Mucosa of descending colon (tissue), 3 donors: ENCODE results near the gene OR52K2. TPM values are rescaled to one million over a fixed set of nuclear protein-coding genes. Genes with fewer than 3 reads are reported as not detected.
A peak's percentile ranks its signal among the peaks of the same experiment; 100 is the strongest.
"Not testable (repeated sequence)": the region's sequence is repeated elsewhere in the genome, so short reads cannot be mapped to it uniquely, and the experiment has no call there.

Experiments
- ATAC-seq: fragments of 200-7000 bp; cut with Tn5 transposase; one replicate; pipeline ENCODE4 v1.9.1; 2020; ENCODE audit warnings: mild to moderate bottlenecking, moderate library complexity
- DNase-seq, 3 donors: peaks; one replicate each; pipeline ENCODE4 v3.0.0-alpha.2; 2020
- H3K36me3 ChIP-seq: fragments of 200-600 bp; one replicate; pipeline ENCODE4 v1.8.0; 2021; ENCODE audit warnings: low read depth, mild to moderate bottlenecking
- H3K4me1 ChIP-seq: fragments of 200-600 bp; one replicate; pipeline ENCODE4 v1.8.0; 2021; ENCODE audit warnings: low read depth, mild to moderate bottlenecking
- H3K4me3 ChIP-seq: fragments of 200-600 bp; one replicate; pipeline ENCODE4 v1.8.0; 2021; ENCODE audit warnings: mild to moderate bottlenecking
- H3K9me3 ChIP-seq: fragments of 200-600 bp; one replicate; pipeline ENCODE4 v1.8.0; 2021; ENCODE audit warnings: mild to moderate bottlenecking
- intact Hi-C, 2 donors: fragments of 100-400 bp; cut with DNase I in 1 of 2; cut with micrococcal nuclease in 1 of 2; formaldehyde crosslinking; loops; one replicate each; pipeline versions ENCODE4 v1.11.0 to v1.11.1; 2022; cut with DNase I, micrococcal nuclease
- total RNA-seq, 3 donors: library from RNA; stranded (reverse); fragmentation: NEBNext Ultra II Directional in 2 of 3; extraction: Animal tissue kit (Norgen Biotek cat#: 25700) in 2 of 3; gene quantifications; one replicate each; pipeline versions ENCODE4 v1.2.1 to v1.2.4, GENCODE V29; 2021 to 2023
- TF ChIP-seq, protein P1 (sequence below): fragments of 200-600 bp; IDR thresholded peaks from one replicate; pipeline ENCODE4 v1.8.0; 2022; ENCODE audit warnings: antibody characterized with exemption, mild to moderate bottlenecking
- donor health status: DM: no; HTN: no; CAD: no; lungs with moderate emphysema.
- donor health status: DM: no; HTN: no; CAD: no.
- donor health status: DM: no; HTN: yes; CAD: no.

Gene OR52K2
- total RNA-seq, 3 donors from 2014 or later: not detected

DNA sequence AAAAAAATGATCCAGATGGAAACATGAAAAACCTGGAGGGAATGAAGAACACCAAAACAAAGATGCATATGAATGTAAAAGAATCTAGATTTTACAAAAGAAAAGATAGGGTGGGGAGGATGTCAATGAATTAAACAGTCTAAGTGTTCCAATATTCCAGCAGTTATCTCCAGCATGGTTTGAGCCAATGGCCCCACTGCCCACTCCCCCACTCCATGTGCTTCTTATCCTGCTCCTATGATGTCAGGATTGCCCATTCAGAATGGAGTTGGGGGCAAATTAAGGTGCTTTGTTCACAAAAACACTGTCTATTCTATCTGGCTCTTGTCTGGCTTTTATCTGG is 32.1 kb downstream of the OR52K2 start:
- ATAC-seq: no peak
- Histone ChIP-seq H3K9me3 (no peaks in the 10 kb centered on the region), H3K4me1 (no peaks in the 10 kb centered on the region), H3K4me3 (no peak overlapping the region), H3K36me3 (no peaks in the 10 kb centered on the region)
- intact Hi-C loops: no loop called here
- TF ChIP-seq, protein P1, sequence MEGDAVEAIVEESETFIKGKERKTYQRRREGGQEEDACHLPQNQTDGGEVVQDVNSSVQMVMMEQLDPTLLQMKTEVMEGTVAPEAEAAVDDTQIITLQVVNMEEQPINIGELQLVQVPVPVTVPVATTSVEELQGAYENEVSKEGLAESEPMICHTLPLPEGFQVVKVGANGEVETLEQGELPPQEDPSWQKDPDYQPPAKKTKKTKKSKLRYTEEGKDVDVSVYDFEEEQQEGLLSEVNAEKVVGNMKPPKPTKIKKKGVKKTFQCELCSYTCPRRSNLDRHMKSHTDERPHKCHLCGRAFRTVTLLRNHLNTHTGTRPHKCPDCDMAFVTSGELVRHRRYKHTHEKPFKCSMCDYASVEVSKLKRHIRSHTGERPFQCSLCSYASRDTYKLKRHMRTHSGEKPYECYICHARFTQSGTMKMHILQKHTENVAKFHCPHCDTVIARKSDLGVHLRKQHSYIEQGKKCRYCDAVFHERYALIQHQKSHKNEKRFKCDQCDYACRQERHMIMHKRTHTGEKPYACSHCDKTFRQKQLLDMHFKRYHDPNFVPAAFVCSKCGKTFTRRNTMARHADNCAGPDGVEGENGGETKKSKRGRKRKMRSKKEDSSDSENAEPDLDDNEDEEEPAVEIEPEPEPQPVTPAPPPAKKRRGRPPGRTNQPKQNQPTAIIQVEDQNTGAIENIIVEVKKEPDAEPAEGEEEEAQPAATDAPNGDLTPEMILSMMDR: no peak
- DNase-seq: no peak

DNA sequence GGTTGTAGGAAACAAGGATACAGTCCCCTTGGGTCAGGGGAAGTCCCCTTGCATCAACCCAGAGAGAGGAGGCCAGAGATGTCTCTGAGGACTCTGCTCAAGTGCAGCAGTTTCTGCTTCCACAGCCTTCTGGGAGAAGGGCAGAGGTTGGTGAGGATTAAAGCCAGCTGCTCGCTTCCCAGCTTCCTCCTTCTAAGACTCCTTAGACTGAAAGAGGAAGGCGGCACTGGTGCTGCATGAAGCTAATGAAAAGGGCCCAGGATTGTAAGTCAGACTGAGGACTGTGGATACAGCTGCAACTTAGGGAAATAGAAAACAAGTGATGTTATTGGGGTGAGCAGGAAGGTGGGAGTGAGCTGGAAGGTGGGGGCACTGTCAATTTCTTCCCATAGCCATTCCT is 33.4 kb downstream of the OR52K2 start, which contains the start of gene OR52K1:
Gene OR52K1 (plus strand): TSS at position 202 of the 400 bp plus-strand sequence. CDS start 6,255 bp downstream, outside the sequence.
- intact Hi-C loops: no loop called here
- H3K36me3 ChIP-seq: no peaks in the 10 kb centered on the region
- DNase-seq (peak in 1 of 3 donors; percentile 5), ATAC-seq (no peak)
- TF ChIP-seq, protein P1: no peak
- H3K4me3 ChIP-seq: no peak within 1 kb of the TSS
- H3K4me1 ChIP-seq: no peaks in the 10 kb centered on the region
- no peaks in the 10 kb centered on the region for H3K9me3 ChIP-seq

DNA sequence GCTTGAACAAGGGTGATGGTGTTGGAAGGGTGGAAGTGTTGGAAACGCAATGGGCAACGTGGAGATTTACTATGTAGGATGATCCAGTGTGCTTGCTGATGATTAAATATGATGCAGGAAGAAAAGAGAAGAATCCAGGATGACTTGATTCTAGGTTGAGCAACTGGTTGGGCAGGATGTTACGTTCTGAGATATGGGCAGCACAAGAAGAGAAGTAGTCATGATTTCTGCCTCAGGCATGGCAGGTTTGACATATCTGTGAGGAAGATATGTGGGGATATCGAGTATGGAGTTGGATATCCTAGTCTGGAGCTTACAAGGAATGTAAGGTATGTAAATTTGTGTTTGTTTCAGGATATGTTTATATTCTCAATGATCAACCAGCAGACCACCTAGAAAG is 35.2 kb downstream of the OR52K2 start:
- H3K4me1 ChIP-seq: no peaks in the 10 kb centered on the region
- TF ChIP-seq, protein P1: no peak
- no peak overlapping the region for H3K4me3 ChIP-seq
- H3K9me3 ChIP-seq: no peaks in the 10 kb centered on the region
- DNase-seq: no peak
- no peak for ATAC-seq
- intact Hi-C loops: no loop called here
- no peaks in the 10 kb centered on the region for H3K36me3 ChIP-seq

DNA sequence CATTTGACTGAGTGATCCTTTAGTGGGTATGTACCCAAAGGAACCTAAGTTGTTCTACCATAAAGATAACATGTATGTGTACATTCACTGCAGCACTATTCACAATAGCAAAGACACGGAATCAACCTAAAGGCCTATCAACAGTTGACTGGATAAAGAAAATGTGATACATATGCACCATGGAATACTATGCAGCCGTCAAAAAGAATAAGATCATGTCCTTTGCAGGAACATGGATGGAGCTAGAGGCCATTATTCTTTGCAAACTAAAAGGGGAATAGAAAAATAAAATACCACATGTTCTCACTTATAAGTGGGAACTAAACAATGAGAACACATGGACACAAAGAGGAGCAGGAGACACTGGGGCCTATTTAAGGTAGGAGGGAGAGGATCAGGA is 42.3 kb downstream of the OR52K2 start:
- DNase-seq, ATAC-seq, H3K36me3 ChIP-seq, H3K4me1 ChIP-seq, H3K9me3 ChIP-seq, H3K4me3 ChIP-seq: not testable (repeated sequence)
- intact Hi-C loops: loop anchor here in 1 of 2 donors (5.0 kb wide), 1 partner anchor 309 kb away; no protein-coding TSS in a partner anchor

DNA sequence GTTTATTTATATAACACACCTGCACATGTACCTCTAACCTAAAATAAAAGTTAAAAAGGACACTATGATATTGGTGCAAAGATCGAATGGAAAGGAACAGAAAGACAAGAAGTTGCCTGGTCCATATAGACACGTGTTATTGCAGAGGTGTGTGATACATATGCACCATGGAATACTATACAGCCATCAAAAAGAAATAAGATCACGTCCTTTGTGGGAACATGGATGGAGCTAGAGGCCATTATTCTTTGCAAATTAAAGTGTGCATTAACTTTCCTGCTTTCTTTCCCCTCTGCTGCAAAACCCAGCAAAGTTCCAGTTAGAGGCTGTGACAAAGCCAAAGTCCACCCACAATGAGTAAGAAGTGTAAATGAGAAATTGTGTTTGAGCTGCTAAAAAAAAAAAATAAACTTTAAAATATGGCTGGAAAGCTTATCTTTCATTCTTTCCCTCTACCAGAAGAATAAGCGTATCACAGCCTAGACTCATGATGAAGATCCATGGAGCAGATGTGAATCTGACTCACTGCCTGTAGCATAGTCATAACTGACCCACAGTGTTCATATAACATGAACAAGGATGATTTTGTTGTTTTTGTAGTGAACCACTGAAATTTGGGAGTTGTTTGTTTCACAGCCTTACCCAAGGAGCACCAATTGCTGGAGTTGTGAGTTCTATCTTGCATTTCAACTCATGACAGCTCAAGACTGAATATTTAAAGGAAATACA is 42.9 kb downstream of the OR52K2 start:
- no peaks in the 10 kb centered on the region for H3K4me1 ChIP-seq
- no peaks in the 10 kb centered on the region for H3K36me3 ChIP-seq
- DNase-seq: no peak
- no peak overlapping the region for H3K4me3 ChIP-seq
- no peaks in the 10 kb centered on the region for H3K9me3 ChIP-seq
- TF ChIP-seq, protein P1: no peak
- intact Hi-C loops: loop anchor here in 1 of 2 donors (5.0 kb wide), 1 partner anchor 310 kb away; no protein-coding TSS in a partner anchor
- no peak for ATAC-seq

DNA sequence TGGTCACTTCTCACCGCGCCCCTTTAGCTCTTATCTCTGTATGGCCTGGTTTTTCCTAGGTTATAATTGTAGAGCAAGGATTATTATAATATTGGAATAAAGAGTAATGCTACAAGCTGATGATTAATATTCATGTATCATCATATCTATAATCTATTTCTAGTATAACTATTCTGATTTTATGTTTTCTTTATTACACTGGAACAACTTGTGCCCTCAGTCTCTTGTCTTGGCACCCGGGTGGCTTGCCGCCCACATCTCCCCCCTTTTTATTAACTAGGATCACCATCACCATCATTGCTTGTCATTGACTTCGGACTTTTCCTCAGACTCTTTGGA is 44.4 kb downstream of the OR52K2 start:
- ATAC-seq (no peak), DNase-seq (no peak)
- intact Hi-C loops: loop anchor here in 1 of 2 donors (5.0 kb wide), 1 partner anchor 311 kb away; no protein-coding TSS in a partner anchor
- Histone ChIP-seq H3K36me3 (no peaks in the 10 kb centered on the region), H3K4me3 (no peak overlapping the region), H3K4me1 (no peaks in the 10 kb centered on the region), H3K9me3 (no peaks in the 10 kb centered on the region)
- TF ChIP-seq, protein P1: no peak
